C4-2B (cell line): ENCODE measurements around the gene LRIG2.
"Not testable (repeated sequence)": the region's sequence is repeated elsewhere in the genome, so short reads cannot be mapped to it uniquely, and the experiment has no call there.

Source experiments
- H3K27ac ChIP-seq: fragments of 450-650 bp; 2 replicates; pipeline ENCODE4 v1.5.1; 2017
- CTCF ChIP-seq: fragments of 450-650 bp; conservative IDR thresholded peaks from 2 replicates; pipeline ENCODE4 v1.5.1; 2017; ENCODE audit warnings: mild to moderate bottlenecking
- ZFX ChIP-seq: fragments of 450-650 bp; IDR thresholded peaks from 2 replicates; pipeline ENCODE4 v1.6.1; 2017

LRIG2 gene

GRCh38 chr1:113074237-113074636 lies 1.2 kb downstream of the LRIG2 start:
- H3K27ac ChIP-seq: no peak overlapping the region

GRCh38 chr1:113077978-113078377 lies 5.0 kb downstream of the LRIG2 start:
- H3K27ac ChIP-seq: not testable (repeated sequence)

More at GRCh38 chr1:113074237-113074636, 1.2 kb downstream of the LRIG2 start:
- TF ChIP-seq CTCF: no peak
- TF ChIP-seq ZFX: no peak

- TF ChIP-seq ZFX (no peak), CTCF (no peak)
Measured at GRCh38 chr1:113086541-113086940, 13.5 kb downstream of the LRIG2 start.

GRCh38 chr1:113088972-113089371 lies 16.0 kb downstream of the LRIG2 start:
- TF ChIP-seq CTCF (no peak), ZFX (no peak)
- H3K27ac ChIP-seq: no peak overlapping the region

More at GRCh38 chr1:113086541-113086940, 13.5 kb downstream of the LRIG2 start:
- no peak overlapping the region for H3K27ac ChIP-seq

DNA sequence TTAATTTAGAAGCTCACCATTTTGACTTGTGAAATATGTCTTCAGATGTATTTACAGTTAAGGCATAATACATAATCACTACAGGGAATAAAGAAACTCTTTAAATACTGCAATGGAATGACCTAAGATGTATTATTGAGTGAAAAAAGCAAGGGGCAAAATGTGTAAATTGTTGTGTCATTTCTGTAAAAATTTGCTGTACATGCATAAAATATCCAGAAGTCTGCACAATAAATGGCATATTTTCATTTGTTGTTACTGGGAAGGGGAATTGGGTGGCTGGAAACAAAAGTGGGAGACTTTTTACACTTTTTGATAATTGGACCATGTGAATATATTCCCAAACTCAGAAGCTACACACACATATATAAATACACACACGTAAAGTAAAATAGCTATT lies 17.1 kb downstream of the LRIG2 start:
- H3K27ac ChIP-seq: no peak overlapping the region
- TF ChIP-seq CTCF (no peak), ZFX (no peak)

DNA sequence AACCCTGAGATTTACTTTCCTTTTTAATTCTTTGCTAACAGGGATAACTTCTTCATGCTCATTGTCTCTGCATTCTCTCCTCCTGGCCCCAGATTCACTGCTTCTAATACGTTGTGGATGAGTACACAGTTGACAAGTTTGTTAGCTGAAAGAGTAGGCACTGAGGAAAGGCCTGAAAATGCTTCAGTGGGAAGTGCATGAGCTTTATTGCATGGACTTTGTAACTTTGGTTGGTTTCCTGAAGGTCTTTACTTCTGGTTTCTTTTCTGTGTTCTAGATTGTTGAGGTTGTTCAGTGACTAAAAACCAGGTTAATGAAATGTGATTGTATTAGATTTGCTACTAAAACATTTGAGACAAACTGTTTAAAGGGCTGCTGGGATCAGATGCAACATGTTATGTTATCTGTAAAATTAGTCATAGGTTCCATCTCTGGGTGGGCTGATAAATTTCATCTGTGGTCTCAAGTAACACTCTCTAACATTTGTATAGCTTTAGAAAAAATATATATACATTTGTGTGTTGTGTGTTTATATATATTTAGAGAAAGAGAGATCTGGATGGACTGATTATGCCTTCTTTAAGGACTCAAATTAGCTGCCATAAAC lies 19.1 kb downstream of the LRIG2 start:
- TF ChIP-seq ZFX (no peak), CTCF (no peak)
- no peak overlapping the region for H3K27ac ChIP-seq

- H3K27ac ChIP-seq: no peak overlapping the region
- TF ChIP-seq ZFX (no peak), CTCF (no peak)
Measured at GRCh38 chr1:113094506-113094905, 21.5 kb downstream of the LRIG2 start.

- TF ChIP-seq ZFX: no peak
- no peak for TF ChIP-seq CTCF
- H3K27ac ChIP-seq: no peak overlapping the region
Measured at GRCh38 chr1:113095790-113096455, 22.9 kb downstream of the LRIG2 start.
